Endothelial cell (in vitro differentiated cells): ENCODE measurements around the gene CEP83. TPM values are rescaled to one million over a fixed set of nuclear protein-coding genes. Genes with fewer than 3 reads are reported as not detected.

Experiments
- DNase-seq: peaks from one replicate; pipeline ENCODE4 v3.0.0; 2021; ENCODE audit warnings: low spot score
- H3K27ac Mint-ChIP-seq: one replicate; pipeline ENCODE4 v1.8.0; 2021; ENCODE audit warnings: mixed read lengths, inconsistent platforms; ENCODE audit not compliant: unreplicated experiment
- H3K27me3 Mint-ChIP-seq: one replicate; pipeline ENCODE4 v1.8.0; 2021; ENCODE audit warnings: mild to moderate bottlenecking, moderate library complexity, mixed read lengths, inconsistent platforms; ENCODE audit not compliant: unreplicated experiment
- H3K36me3 Mint-ChIP-seq: one replicate; pipeline ENCODE4 v1.8.0; 2021; ENCODE audit warnings: mild to moderate bottlenecking, low read depth, mixed read lengths, inconsistent platforms; ENCODE audit not compliant: unreplicated experiment
- H3K4me1 Mint-ChIP-seq: one replicate; pipeline ENCODE4 v1.8.0; 2021; ENCODE audit warnings: mild to moderate bottlenecking, mixed read lengths, inconsistent platforms; ENCODE audit not compliant: unreplicated experiment
- H3K4me3 Mint-ChIP-seq: one replicate; pipeline ENCODE4 v1.8.0; 2021; ENCODE audit warnings: mild to moderate bottlenecking, mixed read lengths, inconsistent platforms; ENCODE audit not compliant: unreplicated experiment
- H3K9me3 Mint-ChIP-seq: one replicate; pipeline ENCODE4 v1.8.0; 2021; ENCODE audit warnings: mixed read lengths, inconsistent platforms; ENCODE audit not compliant: unreplicated experiment
- total RNA-seq: library from RNA; stranded (reverse); fragmentation: NEBNext Ultra II Directional; extraction: Animal tissue kit (Norgen Biotek cat#: 25700); gene quantifications from one replicate; pipeline ENCODE4 v1.2.1, GENCODE V29; 2021; ENCODE audit not compliant: unreplicated experiment
- TF ChIP-seq, protein P1 (sequence below): fragments of 200-600 bp; sonication (generic); IDR thresholded peaks from one replicate; pipeline ENCODE4 v1.5.0; 2021; ENCODE audit warnings: antibody characterized with exemption; ENCODE audit not compliant: unreplicated experiment

Gene CEP83
- total RNA-seq, 1 donor from 2014 or later, result 18.6 TPM

DNA sequence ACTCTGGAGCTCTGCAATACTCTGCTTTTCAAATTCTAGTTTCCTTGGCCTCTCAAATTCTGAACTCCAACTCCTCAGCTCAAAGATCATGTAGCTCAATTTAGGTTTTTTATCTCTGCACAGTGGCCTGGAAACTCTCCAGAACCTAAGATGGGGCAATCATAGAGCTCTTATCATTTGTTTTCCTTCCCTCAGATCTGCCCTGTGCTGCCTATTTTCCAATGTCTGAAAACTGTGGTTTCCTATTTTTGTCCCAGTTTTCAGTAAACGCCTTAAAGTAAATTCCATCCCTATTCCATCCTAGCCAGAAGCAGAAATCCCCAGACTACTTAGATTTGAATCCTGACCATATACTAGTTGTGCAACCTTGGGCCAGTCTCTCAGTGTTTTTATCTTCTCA is 73.2 kb downstream of the CEP83 start:
- peaks cover 22% of the 10 kb centered on the region for H3K36me3 Mint-ChIP-seq
- H3K4me3 Mint-ChIP-seq, result no peak overlapping the region
- no peaks in the 10 kb centered on the region for H3K27me3 Mint-ChIP-seq
- peaks cover 5% of the 10 kb centered on the region for H3K9me3 Mint-ChIP-seq
- TF ChIP-seq, protein P1, sequence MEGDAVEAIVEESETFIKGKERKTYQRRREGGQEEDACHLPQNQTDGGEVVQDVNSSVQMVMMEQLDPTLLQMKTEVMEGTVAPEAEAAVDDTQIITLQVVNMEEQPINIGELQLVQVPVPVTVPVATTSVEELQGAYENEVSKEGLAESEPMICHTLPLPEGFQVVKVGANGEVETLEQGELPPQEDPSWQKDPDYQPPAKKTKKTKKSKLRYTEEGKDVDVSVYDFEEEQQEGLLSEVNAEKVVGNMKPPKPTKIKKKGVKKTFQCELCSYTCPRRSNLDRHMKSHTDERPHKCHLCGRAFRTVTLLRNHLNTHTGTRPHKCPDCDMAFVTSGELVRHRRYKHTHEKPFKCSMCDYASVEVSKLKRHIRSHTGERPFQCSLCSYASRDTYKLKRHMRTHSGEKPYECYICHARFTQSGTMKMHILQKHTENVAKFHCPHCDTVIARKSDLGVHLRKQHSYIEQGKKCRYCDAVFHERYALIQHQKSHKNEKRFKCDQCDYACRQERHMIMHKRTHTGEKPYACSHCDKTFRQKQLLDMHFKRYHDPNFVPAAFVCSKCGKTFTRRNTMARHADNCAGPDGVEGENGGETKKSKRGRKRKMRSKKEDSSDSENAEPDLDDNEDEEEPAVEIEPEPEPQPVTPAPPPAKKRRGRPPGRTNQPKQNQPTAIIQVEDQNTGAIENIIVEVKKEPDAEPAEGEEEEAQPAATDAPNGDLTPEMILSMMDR, result no peak
- no peaks in the 10 kb centered on the region for H3K4me1 Mint-ChIP-seq
- DNase-seq, result no peak
- no peak overlapping the region for H3K27ac Mint-ChIP-seq

DNA sequence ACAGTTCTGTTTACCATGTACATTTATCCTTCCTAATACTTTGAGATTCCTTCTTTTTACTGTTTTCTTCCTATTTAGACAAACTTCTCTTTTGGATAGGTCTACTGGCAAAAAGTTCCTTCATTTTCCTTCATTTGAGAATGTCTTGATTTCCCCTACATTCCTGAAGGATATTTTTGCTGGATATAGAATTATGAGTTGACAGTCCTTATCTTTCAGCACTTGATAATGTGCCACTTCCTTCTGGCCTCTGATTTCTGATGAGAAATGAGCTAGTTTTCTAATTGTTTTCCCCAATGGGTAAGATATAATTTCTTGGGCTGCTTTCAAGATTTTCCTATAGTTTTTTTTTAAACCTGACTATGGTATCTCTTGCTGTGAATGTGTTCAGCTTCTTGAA is 75.6 kb downstream of the CEP83 start:
- Mint-ChIP-seq H3K27me3 (no peaks in the 10 kb centered on the region), H3K4me1 (no peaks in the 10 kb centered on the region), H3K9me3 (peaks cover 5% of the 10 kb centered on the region), H3K4me3 (no peak overlapping the region), H3K36me3 (peaks cover 22% of the 10 kb centered on the region), H3K27ac (no peak overlapping the region)
- TF ChIP-seq, protein P1, result no peak
- DNase-seq, result no peak

DNA sequence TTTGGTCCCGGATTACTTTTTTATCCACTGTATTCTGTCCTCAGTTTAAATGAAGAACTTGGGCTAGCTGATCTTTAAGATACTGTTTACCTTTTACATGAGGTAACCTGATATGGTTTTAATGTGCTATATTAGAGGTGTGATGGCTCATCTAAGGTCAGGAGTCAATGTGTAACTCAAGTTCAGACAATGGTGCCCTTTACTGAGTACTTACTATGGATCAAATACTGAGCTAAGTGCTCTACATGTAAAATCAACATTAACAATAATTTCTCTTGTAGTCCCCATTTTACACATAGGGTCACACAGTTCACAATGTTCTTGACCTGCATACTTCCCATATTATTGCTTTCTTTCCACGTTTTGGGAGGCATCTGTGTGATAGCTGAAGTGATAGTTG is 79.2 kb downstream of the CEP83 start:
- H3K9me3 Mint-ChIP-seq, result peaks cover 4% of the 10 kb centered on the region
- H3K4me3 Mint-ChIP-seq, result no peak overlapping the region

DNA sequence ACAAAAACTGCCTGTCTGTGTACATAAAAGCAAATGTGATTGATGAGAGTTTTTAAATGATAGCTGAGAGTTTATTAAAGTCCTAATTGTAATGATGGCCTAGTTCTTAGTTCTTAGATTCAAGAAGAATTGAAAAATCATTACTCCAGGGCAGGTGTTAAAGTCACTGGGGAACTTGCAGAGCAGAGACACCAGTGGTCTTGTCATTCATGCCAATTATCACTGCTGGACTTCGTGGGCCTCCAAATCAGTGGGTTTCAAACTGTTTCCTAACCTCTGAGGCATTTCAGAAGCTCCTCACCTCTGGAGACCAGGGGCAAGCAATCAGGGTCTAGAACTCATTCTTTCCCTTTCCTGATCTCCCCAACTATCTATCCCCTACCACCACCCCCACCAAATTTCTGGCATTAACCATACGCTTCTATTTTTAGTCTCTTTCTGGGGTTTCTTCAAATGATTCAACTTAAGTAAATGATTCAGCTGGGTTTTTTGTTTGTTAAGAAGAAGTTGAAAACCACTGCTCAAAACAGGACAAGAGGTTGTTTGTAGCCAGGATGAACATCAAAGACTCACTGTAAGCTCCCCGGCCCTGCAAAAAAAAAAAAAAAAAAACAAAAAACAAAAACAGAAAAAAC is 80.1 kb downstream of the CEP83 start:
- peaks cover 7% of the 10 kb centered on the region for H3K36me3 Mint-ChIP-seq
- H3K9me3 Mint-ChIP-seq, result no peaks in the 10 kb centered on the region
- no peak overlapping the region for H3K4me3 Mint-ChIP-seq
- no peak overlapping the region for H3K27ac Mint-ChIP-seq
- DNase-seq, result no peak
- H3K27me3 Mint-ChIP-seq, result no peaks in the 10 kb centered on the region
- H3K4me1 Mint-ChIP-seq, result no peaks in the 10 kb centered on the region
- TF ChIP-seq, protein P1, result no peak

More for the DNA sequence above, 79.2 kb downstream of the CEP83 start:
- H3K36me3 Mint-ChIP-seq, result peaks cover 16% of the 10 kb centered on the region
- no peaks in the 10 kb centered on the region for H3K27me3 Mint-ChIP-seq
- TF ChIP-seq, protein P1, result no peak
- no peak overlapping the region for H3K27ac Mint-ChIP-seq
- H3K4me1 Mint-ChIP-seq, result no peaks in the 10 kb centered on the region
- no peak for DNase-seq

DNA sequence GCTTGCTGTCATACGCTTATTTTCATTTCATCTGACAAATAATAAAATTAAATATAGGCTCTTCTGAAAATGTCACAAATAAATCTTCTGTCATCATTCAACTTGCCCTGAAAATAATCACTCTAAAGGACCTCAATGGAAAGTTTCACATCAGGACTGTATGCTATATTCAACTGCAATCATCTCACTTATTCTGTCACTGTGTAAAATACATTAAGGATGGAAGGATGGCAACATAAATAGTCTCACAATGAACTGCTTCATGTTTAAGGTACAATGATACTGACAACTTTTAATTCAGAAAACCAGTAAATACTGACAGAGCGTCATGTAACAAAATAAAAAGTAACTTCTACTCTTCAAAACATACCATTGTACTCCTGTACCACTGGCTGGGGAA is 82.1 kb downstream of the CEP83 start:
- no peaks in the 10 kb centered on the region for H3K9me3 Mint-ChIP-seq
- H3K4me3 Mint-ChIP-seq, result no peak overlapping the region
- DNase-seq, result no peak
- TF ChIP-seq, protein P1, result no peak
- no peak overlapping the region for H3K27ac Mint-ChIP-seq
- no peaks in the 10 kb centered on the region for H3K36me3 Mint-ChIP-seq
- no peaks in the 10 kb centered on the region for H3K27me3 Mint-ChIP-seq
- no peaks in the 10 kb centered on the region for H3K4me1 Mint-ChIP-seq
